A673 (cell line): ENCODE results near the gene PBX4. TPM values are rescaled to one million over a fixed set of nuclear protein-coding genes. Genes with fewer than 3 reads are reported as not detected.

ENCODE experiments used
- BruUV-seq: library from RNA; stranded (reverse); fragments of 400-500 nt; replicated peaks from 2 replicates; lab custom pipeline; 2021; lab: Mats Ljungman, UMichigan
- CTCF ChIA-PET: fragments of 300-600 bp; sonication (Branson Sonifier 250); formaldehyde crosslinking; loops from one replicate; lab custom pipeline; 2022; ENCODE audit warnings: antibody characterized with exemption; lab: Charles Lee
- POLR2A ChIA-PET: fragments of 300-600 bp; sonication (Branson Sonifier 250); formaldehyde crosslinking; loops from one replicate; lab custom pipeline; 2022; ENCODE audit warnings: antibody characterized with exemption; ENCODE audit not compliant: low non-redundant PET; lab: Charles Lee
- DNase-seq: peaks from one replicate; pipeline ENCODE4 v3.0.0-alpha.2; 2015; ENCODE audit warnings: low spot score
- H3K27ac ChIP-seq: fragments of 200-600 bp; sonication (generic); 2 replicates; pipeline ENCODE4 v1.5.1; 2016; ENCODE audit warnings: mixed run types, low read depth, mild to moderate bottlenecking, mixed read lengths, antibody characterized with exemption, low read length; ENCODE audit not compliant: poor library complexity, severe bottlenecking
- H3K27me3 ChIP-seq: fragments of 200-600 bp; sonication (generic); replicated peaks from 2 replicates; pipeline ENCODE4 v1.6.1; 2017; ENCODE audit warnings: mixed run types, low read depth, mild to moderate bottlenecking, mixed read lengths, antibody characterized with exemption, low read length; ENCODE audit not compliant: insufficient read depth, poor library complexity
- H3K36me3 ChIP-seq: fragments of 200-600 bp; sonication (generic); 2 replicates; pipeline ENCODE4 v1.6.1; 2016; ENCODE audit warnings: mixed run types, mild to moderate bottlenecking, mixed read lengths, antibody characterized with exemption, low read length; ENCODE audit not compliant: insufficient read depth, poor library complexity, severe bottlenecking
- H3K4me1 ChIP-seq: fragments of 200-600 bp; sonication (generic); 2 replicates; pipeline ENCODE4 v1.6.1; 2017; ENCODE audit warnings: mixed run types, mild to moderate bottlenecking, mixed read lengths, antibody characterized with exemption, low read length; ENCODE audit not compliant: insufficient read depth, poor library complexity, severe bottlenecking
- H3K4me3 ChIP-seq: fragments of 200-600 bp; sonication (generic); 2 replicates; pipeline ENCODE4 v1.5.1; 2016; ENCODE audit warnings: low read depth, mixed run types, mild to moderate bottlenecking, mixed read lengths, low read length; ENCODE audit not compliant: poor library complexity, severe bottlenecking
- H3K9me3 ChIP-seq: fragments of 200-600 bp; sonication (generic); 2 replicates; pipeline ENCODE4 v1.6.1; 2016; ENCODE audit warnings: mixed run types, low read depth, mild to moderate bottlenecking, mixed read lengths, antibody characterized with exemption, low read length; ENCODE audit not compliant: poor library complexity, severe bottlenecking
- EZH2 ChIP-seq: fragments of 200-600 bp; sonication (generic); IDR thresholded peaks from 2 replicates; pipeline ENCODE4 v1.6.1; 2017; ENCODE audit warnings: borderline replicate concordance, low read depth, mild to moderate bottlenecking, mixed read lengths, antibody characterized with exemption, low read length; ENCODE audit not compliant: poor library complexity, severe bottlenecking
- intact Hi-C: fragments of 100-400 bp; cut with micrococcal nuclease; formaldehyde crosslinking; loops from one replicate; pipeline ENCODE4 v1.10.0; 2022; ENCODE audit not compliant: unreplicated experiment
- total RNA-seq: library from RNA; stranded (reverse); gene quantifications from 2 replicates; pipeline ENCODE4 v1.2.3, GENCODE V29; 2021
- TF ChIP-seq, protein P1 (sequence below): fragments of 300-800, 200-600 bp; sonication (generic); conservative IDR thresholded peaks from 2 replicates; pipeline ENCODE4 v1.5.1; 2017; ENCODE audit warnings: low read depth, mild to moderate bottlenecking, antibody characterized with exemption, low read length, moderate library complexity, mixed read lengths

The PBX4 gene
- total RNA-seq, 1 experiment from 2014 or later = 3.1 TPM

GRCh38 chr19:19559931-19560330 lies 58.6 kb downstream of the PBX4 start:
- intact Hi-C loops = no loop called here
- ChIA-PET CTCF (no interaction called here), POLR2A (no interaction called here)

DNA sequence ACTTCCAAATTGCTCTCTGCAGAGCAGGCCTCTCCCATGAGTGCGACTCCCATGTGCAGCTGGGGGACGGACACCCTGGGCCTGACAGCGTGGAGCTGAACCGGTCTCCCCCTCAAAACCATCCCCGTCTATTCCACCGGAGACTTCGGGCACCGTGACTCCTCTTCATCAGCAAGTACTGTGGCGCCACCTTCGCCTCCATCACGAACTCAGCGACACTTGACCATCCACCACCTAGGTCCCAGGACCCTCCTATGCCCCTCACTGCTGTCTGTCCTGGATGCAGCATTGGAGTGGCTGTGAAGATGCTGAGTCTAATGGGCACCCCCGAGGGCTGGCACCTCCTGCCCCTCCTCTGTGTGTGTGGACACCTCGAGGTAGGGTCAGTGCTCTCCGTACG lies 59.9 kb downstream of the PBX4 start:
- no peaks in the 10 kb centered on the region for H3K27me3 ChIP-seq
- no peaks in the 10 kb centered on the region for H3K36me3 ChIP-seq
- intact Hi-C loops = no loop called here
- no peaks in the 10 kb centered on the region for H3K9me3 ChIP-seq
- POLR2A ChIA-PET = interaction anchor here (0.5 kb wide), 1 partner anchor 156 kb away, joined by 3 read pairs; no protein-coding TSS in a partner anchor
- CTCF ChIA-PET = interaction anchor here (0.6 kb wide), 1 partner anchor 16 kb away, joined by 7 read pairs; no protein-coding TSS in a partner anchor
- no peaks in the 10 kb centered on the region for H3K4me1 ChIP-seq
- no peak overlapping the region for H3K4me3 ChIP-seq
- DNase-seq = no peak
- H3K27ac ChIP-seq = no peak overlapping the region
- no peak for TF ChIP-seq EZH2
- TF ChIP-seq, protein P1, sequence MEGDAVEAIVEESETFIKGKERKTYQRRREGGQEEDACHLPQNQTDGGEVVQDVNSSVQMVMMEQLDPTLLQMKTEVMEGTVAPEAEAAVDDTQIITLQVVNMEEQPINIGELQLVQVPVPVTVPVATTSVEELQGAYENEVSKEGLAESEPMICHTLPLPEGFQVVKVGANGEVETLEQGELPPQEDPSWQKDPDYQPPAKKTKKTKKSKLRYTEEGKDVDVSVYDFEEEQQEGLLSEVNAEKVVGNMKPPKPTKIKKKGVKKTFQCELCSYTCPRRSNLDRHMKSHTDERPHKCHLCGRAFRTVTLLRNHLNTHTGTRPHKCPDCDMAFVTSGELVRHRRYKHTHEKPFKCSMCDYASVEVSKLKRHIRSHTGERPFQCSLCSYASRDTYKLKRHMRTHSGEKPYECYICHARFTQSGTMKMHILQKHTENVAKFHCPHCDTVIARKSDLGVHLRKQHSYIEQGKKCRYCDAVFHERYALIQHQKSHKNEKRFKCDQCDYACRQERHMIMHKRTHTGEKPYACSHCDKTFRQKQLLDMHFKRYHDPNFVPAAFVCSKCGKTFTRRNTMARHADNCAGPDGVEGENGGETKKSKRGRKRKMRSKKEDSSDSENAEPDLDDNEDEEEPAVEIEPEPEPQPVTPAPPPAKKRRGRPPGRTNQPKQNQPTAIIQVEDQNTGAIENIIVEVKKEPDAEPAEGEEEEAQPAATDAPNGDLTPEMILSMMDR = no peak
- no TSS peak for BruUV-seq

More at GRCh38 chr19:19559931-19560330, 58.6 kb downstream of the PBX4 start:
- no peaks in the 10 kb centered on the region for H3K36me3 ChIP-seq
- no peaks in the 10 kb centered on the region for H3K27me3 ChIP-seq
- H3K27ac ChIP-seq = no peak overlapping the region
- no TSS peak for BruUV-seq
- no peaks in the 10 kb centered on the region for H3K4me1 ChIP-seq
- H3K4me3 ChIP-seq = no peak overlapping the region
- no peak for TF ChIP-seq EZH2
- TF ChIP-seq, protein P1 = no peak
- H3K9me3 ChIP-seq = no peaks in the 10 kb centered on the region
- DNase-seq = no peak

DNA sequence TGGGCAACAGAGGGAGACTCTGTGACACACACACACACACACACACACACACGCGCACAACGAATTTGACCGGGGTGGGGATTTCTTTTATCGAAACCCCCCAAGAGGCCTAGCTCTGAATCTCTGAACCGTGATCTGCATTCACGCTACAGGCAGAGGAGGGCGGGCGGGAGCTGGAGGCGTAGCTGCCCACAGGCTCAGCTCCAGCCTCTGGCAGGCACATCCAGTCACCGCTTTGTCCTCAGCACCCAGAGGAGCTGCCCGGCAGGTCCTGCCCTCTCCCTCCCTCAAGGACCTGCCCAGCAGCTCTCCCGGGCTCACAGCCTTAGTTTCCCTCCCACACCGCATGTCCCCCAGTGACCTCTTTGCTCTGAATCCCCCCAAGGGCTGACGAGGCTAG lies 60.4 kb downstream of the PBX4 start:
- no TSS peak for BruUV-seq
- no peaks in the 10 kb centered on the region for H3K36me3 ChIP-seq
- TF ChIP-seq, protein P1 = no peak
- TF ChIP-seq EZH2 = no peak
- intact Hi-C loops = no loop called here
- H3K9me3 ChIP-seq = no peaks in the 10 kb centered on the region
- CTCF ChIA-PET = interaction anchor here (0.6 kb wide), 1 partner anchor 17 kb away, joined by 7 read pairs; no protein-coding TSS in a partner anchor
- DNase-seq = no peak
- no peaks in the 10 kb centered on the region for H3K4me1 ChIP-seq
- no peak overlapping the region for H3K27ac ChIP-seq
- POLR2A ChIA-PET = no interaction called here
- no peak overlapping the region for H3K4me3 ChIP-seq
- H3K27me3 ChIP-seq = no peaks in the 10 kb centered on the region
